ENCODE measurements around the gene ARHGEF17.

DNA sequence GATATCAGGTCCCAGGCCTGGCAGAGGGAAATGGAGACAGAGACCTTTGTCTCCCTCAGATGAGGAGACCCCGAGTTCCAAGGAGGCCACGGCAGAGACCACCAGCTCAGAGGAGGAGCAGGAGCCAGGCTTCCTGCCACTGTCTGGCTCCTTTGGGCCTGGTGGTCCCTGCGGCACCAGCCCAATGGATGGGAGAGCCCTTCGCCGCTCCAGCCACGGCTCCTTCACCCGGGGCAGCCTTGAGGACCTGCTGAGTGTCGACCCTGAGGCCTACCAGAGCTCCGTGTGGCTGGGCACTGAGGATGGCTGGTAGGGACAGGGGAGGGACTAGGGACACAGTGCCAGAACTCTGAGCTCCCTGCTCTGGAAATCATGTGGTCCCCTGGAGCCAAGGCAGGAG is 55.1 kb downstream of the ARHGEF17 start:
- TF ChIP-seq, protein P1, sequence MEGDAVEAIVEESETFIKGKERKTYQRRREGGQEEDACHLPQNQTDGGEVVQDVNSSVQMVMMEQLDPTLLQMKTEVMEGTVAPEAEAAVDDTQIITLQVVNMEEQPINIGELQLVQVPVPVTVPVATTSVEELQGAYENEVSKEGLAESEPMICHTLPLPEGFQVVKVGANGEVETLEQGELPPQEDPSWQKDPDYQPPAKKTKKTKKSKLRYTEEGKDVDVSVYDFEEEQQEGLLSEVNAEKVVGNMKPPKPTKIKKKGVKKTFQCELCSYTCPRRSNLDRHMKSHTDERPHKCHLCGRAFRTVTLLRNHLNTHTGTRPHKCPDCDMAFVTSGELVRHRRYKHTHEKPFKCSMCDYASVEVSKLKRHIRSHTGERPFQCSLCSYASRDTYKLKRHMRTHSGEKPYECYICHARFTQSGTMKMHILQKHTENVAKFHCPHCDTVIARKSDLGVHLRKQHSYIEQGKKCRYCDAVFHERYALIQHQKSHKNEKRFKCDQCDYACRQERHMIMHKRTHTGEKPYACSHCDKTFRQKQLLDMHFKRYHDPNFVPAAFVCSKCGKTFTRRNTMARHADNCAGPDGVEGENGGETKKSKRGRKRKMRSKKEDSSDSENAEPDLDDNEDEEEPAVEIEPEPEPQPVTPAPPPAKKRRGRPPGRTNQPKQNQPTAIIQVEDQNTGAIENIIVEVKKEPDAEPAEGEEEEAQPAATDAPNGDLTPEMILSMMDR (optimal IDR thresholded peaks at IDR 0.05 in 1 of 3, IDR thresholded peaks at IDR 0.05 in 1 of 3, conservative IDR thresholded peaks at IDR 0.05 in 1 of 3; ENCODE audit: extremely low read depth in 1 of 3, insufficient read depth in 2 of 3, low read length in 3 of 3) = no peak
- TF ChIP-seq EZH2 (IDR thresholded peaks at IDR 0.05; ENCODE audit: low read length) = no peak

Data from keratinocyte (primary cell).